HG03571 (cell line): ENCODE results near the gene NRARP.

Experiments
- ATAC-seq: cut with Tn5 transposase; IDR thresholded peaks from one replicate; pipeline ENCODE4 v1.9.1; 2021; ENCODE audit not compliant: unreplicated experiment

NRARP gene

DNA sequence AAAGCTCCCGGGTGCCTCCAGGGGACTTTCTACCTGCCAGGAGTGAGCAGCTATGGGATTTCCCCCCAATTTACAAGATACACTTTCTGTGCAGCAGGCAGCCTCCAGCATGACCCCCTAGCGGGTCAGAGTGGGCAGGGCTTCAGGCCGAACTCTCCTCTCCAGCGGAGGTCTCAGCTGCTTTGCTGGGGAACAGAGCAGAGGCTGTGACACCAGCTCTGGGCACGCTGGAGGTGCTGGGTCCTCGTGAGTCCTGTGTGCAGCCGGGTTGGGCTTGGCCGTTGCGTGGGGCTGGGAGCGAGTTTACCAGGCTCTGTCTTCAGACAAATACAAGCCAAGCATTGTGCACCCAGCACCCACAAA is 2.9 kb downstream of the NRARP start:
- ATAC-seq = no peak

- ATAC-seq = no peak
These were observed 3.5 kb downstream of the NRARP start for GRCh38 chr9:137298401-137299202.

- ATAC-seq = no peak
These were observed 4.1 kb downstream of the NRARP start for GRCh38 chr9:137297966-137298365.

DNA sequence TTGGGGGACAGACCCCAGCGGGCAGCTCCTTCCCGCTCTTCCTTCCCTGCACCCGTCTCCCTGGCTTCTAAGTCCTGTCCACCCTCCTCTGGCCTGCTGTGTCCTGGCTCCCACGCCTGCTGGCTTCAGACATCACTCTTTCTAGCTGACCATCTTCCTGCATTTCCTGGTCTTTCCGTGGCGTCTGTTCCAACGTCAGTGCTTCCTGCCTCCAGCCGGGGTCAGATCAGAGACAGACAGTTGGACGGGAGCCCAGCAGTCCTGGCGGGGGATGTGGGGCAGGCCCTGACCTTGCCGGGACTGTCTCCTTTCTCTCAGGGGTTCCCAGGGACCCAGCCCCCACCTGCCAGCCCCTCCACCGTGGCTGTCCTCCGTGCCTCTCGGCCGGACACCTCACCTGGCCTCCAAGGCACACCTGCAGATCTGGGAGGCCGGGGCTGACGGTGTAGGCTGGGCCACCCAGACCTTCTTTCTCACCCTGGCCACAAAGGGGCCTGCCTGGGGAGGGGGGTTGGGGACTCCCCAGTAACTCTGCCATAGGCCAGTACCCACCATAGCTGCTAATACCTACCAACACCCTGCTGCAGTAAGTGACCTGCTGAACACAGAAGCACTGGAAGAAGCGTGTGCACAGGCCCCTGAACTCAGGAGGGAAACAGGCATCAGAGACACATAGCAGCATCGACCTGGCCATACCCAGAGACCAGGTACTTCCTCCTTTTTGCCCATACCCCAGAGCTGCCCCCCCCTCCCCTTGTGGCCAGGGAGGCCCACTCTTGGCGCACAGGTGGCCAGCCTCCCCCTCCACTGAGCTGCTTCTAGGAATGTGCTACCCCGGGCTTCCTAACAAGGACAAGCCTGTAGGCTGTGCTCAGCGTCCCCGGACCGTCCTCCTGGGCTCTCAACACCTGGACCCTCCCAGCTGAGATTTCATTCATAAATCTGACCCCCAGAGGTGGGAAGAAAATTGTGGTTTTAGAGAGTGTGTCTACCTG is 5.1 kb downstream of the NRARP start:
- no peak for ATAC-seq

DNA sequence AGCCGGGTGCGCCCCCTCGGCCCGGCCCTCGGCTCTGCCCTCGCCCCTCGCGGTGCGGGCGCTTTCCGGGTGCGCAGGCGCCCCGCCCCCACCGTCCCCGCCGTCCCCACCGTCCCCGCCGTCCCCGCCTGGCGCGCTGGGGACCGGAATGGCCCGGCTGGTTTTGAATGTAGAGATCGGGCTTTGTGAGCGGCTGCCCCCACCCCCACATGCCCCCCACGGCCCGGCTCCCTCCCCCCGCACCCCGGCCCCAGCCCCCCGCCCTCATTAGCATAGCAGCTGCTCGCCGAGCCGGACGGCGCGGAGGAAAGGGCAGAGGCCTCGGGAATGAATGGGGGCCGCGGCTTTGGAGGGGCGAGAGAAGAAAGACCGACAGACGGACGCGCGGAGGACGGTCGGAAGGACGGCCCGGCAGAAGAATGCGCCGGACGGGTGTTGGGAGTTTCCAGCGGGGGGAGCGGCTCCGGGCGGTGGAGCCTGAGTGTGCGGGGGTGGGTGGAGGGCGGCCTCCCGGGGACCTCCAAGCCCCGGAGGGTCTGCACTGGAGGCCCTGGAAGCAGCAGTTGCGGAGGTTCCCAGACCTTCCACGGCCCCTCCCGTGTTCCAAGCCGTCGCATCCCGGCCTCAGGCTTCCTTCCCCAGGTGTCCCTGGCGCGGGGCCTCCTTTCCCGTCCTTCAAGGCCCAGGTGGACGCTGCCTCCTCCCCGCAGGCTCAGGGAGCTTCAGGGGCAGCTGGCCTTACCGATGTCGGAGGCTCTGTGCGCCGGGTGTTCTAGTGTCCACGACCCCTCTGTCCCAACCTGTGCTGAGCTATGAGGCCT is 6.0 kb downstream of the NRARP start:
- no peak for ATAC-seq

GRCh38 chr9:137295238-137295811 is 6.7 kb downstream of the NRARP start:
- no peak for ATAC-seq

GRCh38 chr9:137294681-137295237 is 7.3 kb downstream of the NRARP start:
- ATAC-seq = no peak

DNA sequence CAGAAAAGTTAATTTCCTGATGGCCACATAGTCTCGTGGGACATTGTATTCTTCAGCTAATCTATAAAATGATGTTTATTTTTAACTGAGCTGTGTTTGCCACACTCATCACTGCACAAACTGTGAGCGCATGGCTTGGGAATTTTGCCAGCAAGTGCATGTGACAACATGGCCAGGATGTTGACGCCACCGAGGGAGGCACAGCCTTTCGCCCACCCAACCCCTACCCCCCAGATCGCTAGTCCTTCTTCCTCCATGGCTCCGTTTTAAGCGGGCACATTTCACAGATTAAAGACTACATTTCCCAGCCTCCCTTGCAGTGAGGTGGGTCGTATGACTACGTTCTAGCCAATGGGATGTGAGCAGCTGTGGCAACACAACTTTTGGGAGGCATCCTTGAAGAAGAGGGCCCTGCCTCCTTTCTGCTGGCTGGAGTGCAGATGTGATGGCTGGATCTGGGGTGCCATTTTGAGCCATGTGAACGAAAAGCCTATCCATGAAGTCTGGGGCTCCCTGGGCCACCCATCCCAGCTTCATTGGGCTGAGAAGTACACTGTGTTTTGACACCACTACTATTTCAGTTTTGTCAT is 7.9 kb downstream of the NRARP start:
- no peak for ATAC-seq

DNA sequence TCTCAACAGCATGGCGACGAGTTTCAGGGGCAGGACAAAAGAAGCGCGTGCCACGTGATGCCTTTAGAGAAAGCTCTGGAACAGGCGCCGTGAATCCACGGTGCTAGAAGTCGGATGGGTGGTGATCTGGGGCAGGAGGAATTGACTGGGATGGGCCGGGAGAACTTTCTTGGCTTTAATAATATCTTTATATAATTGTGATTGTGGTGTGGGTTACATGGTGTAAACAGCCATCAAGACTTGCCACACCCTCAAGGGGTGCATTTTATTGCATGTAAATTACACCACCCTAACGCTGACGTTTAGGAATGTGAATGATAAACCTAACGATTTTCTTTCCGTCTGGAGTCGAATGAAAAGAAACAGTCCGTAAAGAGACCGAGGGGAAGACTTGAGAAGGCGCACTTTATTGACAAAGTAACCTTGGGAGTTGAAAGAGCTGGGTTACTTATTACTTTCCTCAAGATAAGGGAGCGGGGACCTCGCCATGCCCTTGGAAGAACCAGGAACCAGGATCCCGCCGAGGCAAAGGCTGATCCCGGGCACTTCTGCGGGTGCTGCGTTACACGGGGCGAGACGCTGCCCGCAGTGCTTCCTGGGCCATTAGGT is 8.5 kb downstream of the NRARP start:
- no peak for ATAC-seq

DNA sequence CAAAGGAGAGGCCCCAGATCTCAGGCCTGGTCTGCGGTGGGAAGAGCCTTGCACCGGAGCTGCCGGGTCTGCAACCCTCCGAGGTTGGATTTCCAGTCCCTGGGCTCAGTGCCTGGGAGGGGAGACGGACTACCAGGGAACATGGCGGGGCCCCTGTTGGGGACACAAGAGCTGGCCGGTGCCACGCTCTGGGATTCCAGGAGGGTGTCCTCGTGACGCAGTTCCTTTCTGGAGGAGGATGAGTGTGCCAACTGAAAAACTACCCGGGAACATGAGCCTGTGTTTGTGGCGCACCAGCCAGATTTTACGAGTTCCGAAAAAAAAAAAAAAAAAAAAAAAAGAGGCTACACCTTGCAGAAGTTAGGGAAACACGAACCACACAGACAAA is 9.0 kb downstream of the NRARP start:
- no peak for ATAC-seq

GRCh38 chr9:137286975-137287383 is 15.1 kb downstream of the NRARP start:
- ATAC-seq = no peak

GRCh38 chr9:137281345-137282116 is 20.5 kb downstream of the NRARP start:
- ATAC-seq = no peak

GRCh38 chr9:137280474-137281344 is 21.4 kb downstream of the NRARP start:
- no peak for ATAC-seq

DNA sequence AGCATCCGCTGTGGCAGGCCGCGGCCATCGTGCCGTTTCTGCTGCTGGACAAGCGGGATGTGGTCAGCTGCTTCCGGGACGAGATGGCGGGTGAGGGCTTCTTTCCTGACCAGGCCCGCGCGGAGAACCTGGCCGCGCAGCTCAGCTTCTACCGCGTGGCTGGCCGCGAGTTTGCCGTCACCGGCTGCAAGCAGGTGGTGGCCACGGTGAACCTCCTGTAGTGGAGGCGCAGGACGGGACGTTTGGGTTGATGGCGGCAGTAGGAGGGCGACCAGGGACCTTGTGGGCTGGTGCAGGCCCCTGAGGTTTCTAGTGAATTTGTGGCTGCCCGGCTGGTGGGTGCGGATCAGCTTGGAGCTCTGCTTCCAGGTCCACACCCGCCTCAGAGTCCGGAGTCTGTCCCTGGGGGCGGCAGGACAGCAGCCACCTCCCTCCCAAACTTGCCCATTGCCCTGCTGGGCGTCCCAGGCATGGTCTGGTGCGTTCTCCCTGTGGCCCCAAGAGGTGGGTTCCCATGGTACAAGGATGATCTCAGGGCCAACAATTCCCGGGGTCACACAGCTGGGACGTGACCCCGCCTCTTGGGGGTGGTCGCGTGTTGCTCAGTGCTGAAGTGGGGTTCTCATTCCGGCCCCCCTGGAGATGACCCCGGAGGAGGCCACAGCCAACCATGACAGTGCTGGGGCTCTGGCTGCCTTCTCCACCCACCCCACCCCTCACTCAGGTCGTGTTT is 22.2 kb downstream of the NRARP start:
- ATAC-seq = no peak

DNA sequence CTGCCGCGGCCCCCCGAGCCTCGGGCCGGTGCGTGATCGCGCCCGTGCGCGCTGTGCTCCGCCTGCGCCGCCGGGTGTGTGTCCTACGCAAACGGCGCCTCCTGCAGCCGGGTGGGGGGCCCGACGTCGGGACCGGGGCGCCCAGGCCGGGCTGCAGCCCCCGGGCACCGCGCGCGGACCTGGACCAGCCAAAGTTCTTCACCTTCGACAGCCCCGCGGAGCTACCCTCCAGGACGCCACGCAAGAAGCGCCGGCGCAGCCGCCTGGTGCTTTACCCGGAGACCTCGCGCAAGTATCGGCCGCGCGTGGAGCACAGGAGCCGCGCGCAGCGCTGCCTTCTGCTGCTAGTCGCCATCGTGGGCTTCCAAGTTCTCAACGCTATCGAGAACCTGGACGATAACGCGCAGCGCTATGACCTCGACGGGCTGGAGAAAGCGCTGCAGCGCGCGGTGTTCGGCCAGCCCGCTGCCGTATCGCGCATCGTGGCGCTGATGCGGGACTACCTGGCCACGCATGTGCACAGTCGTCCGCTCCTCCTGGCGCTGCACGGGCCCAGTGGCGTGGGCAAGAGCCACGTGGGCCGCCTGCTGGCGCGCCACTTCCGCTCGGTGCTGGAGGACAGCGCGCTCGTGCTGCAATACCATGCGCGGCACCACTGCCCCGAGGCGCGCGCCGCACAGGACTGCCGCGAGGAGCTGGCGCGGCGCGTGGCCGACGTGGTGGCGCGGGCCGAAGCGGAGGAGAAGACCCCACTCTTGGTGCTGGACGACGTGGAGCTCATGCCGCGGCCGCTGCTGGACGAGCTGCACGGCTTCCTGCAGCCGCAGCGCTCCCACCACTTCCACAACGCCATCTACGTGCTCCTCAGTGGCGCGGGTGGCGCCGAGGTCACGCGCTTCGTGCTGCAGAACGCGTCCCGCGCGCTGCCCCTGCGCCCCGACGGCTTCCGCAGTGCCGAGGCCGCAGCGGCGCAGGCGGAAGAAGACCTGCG is 23.1 kb downstream of the NRARP start:
- no peak for ATAC-seq

DNA sequence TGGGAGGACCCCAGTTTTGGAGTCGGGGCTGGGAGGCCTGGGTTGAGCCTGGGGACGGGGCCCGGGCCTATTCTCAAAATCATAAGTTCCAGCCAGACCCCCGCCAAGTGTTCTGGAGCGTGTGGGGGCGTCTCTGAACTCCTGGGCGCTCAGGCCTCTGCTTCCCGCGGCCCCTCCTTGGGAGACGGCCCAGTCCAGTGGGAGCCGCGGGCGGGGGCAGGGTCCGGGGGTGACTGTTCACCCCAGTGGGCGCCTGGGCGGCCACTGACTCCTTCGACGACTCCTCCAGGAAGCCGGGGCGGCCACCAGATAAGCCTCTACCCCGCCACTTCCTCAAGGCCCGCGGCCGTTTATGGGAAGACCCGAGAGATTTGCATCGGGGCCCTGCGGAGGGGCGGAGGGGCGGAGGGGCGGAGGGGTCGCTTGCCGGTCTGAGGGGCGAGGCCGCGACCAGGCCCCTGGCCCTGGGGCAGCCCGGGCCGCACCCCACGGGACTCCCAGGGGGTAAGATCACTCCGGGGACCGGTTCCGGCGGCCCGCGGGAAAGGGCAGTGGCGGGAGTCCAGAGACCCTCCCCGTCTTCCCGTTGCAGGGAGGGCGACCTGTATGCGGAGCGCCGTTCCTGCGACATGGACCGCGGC is 23.9 kb downstream of the NRARP start:
- no peak for ATAC-seq
